Naive thymus-derived CD4-positive, alpha-beta T cell (primary cell): ENCODE results near the gene OSBPL5. TPM values are rescaled to one million over a fixed set of nuclear protein-coding genes. Genes with fewer than 3 reads are reported as not detected.
"Not testable (repeated sequence)": the region's sequence is repeated elsewhere in the genome, so short reads cannot be mapped to it uniquely, and the experiment has no call there.

Experiments used
- ATAC-seq: fragments of 150-1000 bp; cut with Tn5 transposase; 2 replicates; pipeline ENCODE4 v1.10.0; 2021; ENCODE audit warnings: mild to moderate bottlenecking, moderate library complexity
- CTCF ChIA-PET: fragments of 350-600 bp; sonication (Branson Sonifier 250); formaldehyde crosslinking; loops from one replicate; lab custom pipeline; 2021; ENCODE audit warnings: antibody characterized with exemption; lab: Charles Lee
- POLR2A ChIA-PET: fragments of 350-600 bp; sonication (Branson Sonifier 250); formaldehyde crosslinking; loops from one replicate; lab custom pipeline; 2021; ENCODE audit warnings: antibody characterized with exemption, inconsistent platforms; lab: Charles Lee
- DNase-seq, 9 donors: peaks; one replicate each; pipeline versions ENCODE4 v3.0.0 to v3.0.0-alpha.2; 2020 to 2022; ENCODE audit warnings: mixed read lengths in 1 of 9
- H3K27ac ChIP-seq: one replicate; pipeline ENCODE4 v1.7.0; 2013; ENCODE audit warnings: mild to moderate bottlenecking, low read depth, low read length, moderate library complexity
- H3K27me3 ChIP-seq, 2 donors: one replicate each; pipeline ENCODE4 v1.7.0; 2013; ENCODE audit warnings: low read length in 2 of 2, mild to moderate bottlenecking in 2 of 2, moderate library complexity in 2 of 2; ENCODE audit not compliant: control insufficient read depth in 2 of 2, insufficient read depth in 2 of 2
- H3K36me3 ChIP-seq, 3 experiments: 1 replicate in 2 of 3; 2 replicates in 1 of 3; pipeline ENCODE4 v1.7.0; 2013; ENCODE audit warnings: low read length in 3 of 3, mild to moderate bottlenecking in 3 of 3, moderate library complexity in 1 of 3; ENCODE audit not compliant: insufficient read depth in 3 of 3, control insufficient read depth in 2 of 3
- H3K4me1 ChIP-seq, 2 donors: one replicate each; pipeline ENCODE4 v1.7.0; 2013; ENCODE audit warnings: low read length in 2 of 2, mild to moderate bottlenecking in 2 of 2, moderate library complexity in 1 of 2; ENCODE audit not compliant: control insufficient read depth in 2 of 2, insufficient read depth in 2 of 2
- H3K4me3 ChIP-seq: 2 replicates; pipeline ENCODE4 v1.7.0; 2013; ENCODE audit warnings: mild to moderate bottlenecking, low read length
- H3K9me3 ChIP-seq, 3 experiments: 1 replicate in 2 of 3; 2 replicates in 1 of 3; pipeline ENCODE4 v1.7.0; 2013; ENCODE audit warnings: low read length in 3 of 3; ENCODE audit not compliant: control insufficient read depth in 2 of 3
- H3K27ac Mint-ChIP-seq, 9 donors: one replicate each; pipeline ENCODE4 v1.8.0; 2020 to 2022; ENCODE audit warnings: mixed read lengths in 9 of 9, mild to moderate bottlenecking in 8 of 9, moderate library complexity in 5 of 9, inconsistent platforms in 2 of 9
- H3K27me3 Mint-ChIP-seq, 5 donors: one replicate each; pipeline ENCODE4 v1.8.0; 2021 to 2022; ENCODE audit warnings: mixed read lengths in 5 of 5, mild to moderate bottlenecking in 1 of 5
- H3K36me3 Mint-ChIP-seq, 5 donors: one replicate each; pipeline ENCODE4 v1.8.0; 2020 to 2022; ENCODE audit warnings: mixed read lengths in 5 of 5, mild to moderate bottlenecking in 3 of 5, inconsistent platforms in 1 of 5
- H3K4me1 Mint-ChIP-seq, 7 donors: one replicate each; pipeline ENCODE4 v1.8.0; 2020 to 2022; ENCODE audit warnings: mixed read lengths in 7 of 7, mild to moderate bottlenecking in 3 of 7, inconsistent platforms in 1 of 7
- H3K4me3 Mint-ChIP-seq, 10 donors: one replicate each; pipeline ENCODE4 v1.8.0; 2020 to 2022; ENCODE audit warnings: mild to moderate bottlenecking in 10 of 10, mixed read lengths in 10 of 10, moderate library complexity in 6 of 10, inconsistent platforms in 2 of 10
- H3K9me3 Mint-ChIP-seq, 11 donors: one replicate each; pipeline ENCODE4 v1.8.0; 2020 to 2022; ENCODE audit warnings: mixed read lengths in 11 of 11, mild to moderate bottlenecking in 4 of 11, inconsistent platforms in 1 of 11, moderate library complexity in 1 of 11
- intact Hi-C, 2 donors: fragments of 100-400 bp; cut with micrococcal nuclease; formaldehyde crosslinking; loops; one replicate each; pipeline ENCODE4 v1.15.1; 2023
- polyA plus RNA-seq, 2 donors: library from polyadenylated mRNA; unstranded; fragments of 300-500 nt; fragmentation: Illumina TruSeq; gene quantifications; one replicate each; pipeline ENCODE4 v1.2.3, GENCODE V29; 2021
- total RNA-seq, 6 experiments: library from RNA in 5 of 6; stranded (reverse) in 5 of 6; gene quantifications; 1 replicate in 5 of 6; 2 replicates in 1 of 6; pipeline ENCODE4 v1.2.3 and lab custom pipeline; 2021 to 2026

The OSBPL5 gene
- total and polyA plus RNA-seq, 7 experiments from 2014 or later, result 0.51 to 76.7 (median 5.5) TPM

DNA sequence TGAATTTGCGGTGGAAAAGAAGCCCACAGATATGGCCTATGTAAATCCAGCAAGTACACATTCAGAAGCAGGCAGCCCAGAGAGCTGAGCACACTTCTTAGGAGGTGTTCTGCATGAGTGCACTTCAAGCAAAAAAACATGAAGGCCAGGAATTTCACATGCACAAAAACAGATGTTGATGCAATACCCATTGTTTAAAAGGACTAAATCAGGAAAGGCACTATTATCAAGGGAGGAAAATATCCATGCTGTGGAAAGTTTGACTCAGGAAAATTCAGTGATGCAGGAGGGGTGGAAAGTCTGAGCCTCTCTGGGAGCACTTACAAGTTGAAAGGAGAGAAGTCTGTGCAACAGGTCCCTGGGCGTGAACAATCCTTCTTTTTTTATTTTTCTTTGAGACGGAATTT, 92.1 kb downstream of the OSBPL5 start:
- peaks cover 0 to 14% (median 0%) of the 10 kb centered on the region in 5 donors for H3K27me3 Mint-ChIP-seq
- no peaks in the 10 kb centered on the region for H3K36me3 ChIP-seq
- CTCF ChIA-PET, result interaction anchor here (1.1 kb wide), 1 partner anchor 540 kb away, joined by 5 read pairs; no protein-coding TSS in a partner anchor
- no peaks in the 10 kb centered on the region for H3K9me3 ChIP-seq
- POLR2A ChIA-PET, result no interaction called here
- H3K27ac ChIP-seq, result no peak overlapping the region
- H3K36me3 Mint-ChIP-seq, result no peaks in the 10 kb centered on the region
- no peak for ATAC-seq
- no peaks in the 10 kb centered on the region for H3K4me1 Mint-ChIP-seq
- H3K4me3 ChIP-seq, result no peak overlapping the region
- no peaks in the 10 kb centered on the region for H3K27me3 ChIP-seq
- intact Hi-C loops, result no loop called here
- no peaks in the 10 kb centered on the region for H3K4me1 ChIP-seq
- H3K9me3 Mint-ChIP-seq, result no peaks in the 10 kb centered on the region
- no peak overlapping the region for H3K4me3 Mint-ChIP-seq
- H3K27ac Mint-ChIP-seq, result no peak overlapping the region
- DNase-seq, result no peak

DNA sequence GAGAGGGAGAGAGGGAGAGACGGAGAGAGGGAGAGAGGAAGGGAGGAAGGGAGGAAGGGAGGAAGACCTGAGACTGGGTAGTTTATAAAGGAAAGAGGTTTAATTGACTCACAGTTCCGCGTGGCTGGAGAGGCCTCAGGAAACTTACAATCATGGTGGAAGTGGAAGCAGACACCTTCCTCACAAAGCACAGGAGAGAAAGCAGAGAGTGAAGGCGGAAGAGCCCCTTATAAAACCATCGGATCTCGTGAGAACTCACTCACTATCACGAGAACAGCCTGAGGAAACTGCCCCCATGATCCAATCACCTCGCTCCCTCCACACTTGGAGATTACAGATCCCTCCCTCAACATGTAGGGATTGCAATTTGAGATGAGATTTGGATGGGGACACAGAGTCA, 95.7 kb downstream of the OSBPL5 start:
- no peak overlapping the region for H3K27ac Mint-ChIP-seq
- ATAC-seq (no peak), DNase-seq (no peak)
- Histone ChIP-seq H3K9me3 (no peaks in the 10 kb centered on the region), H3K4me3 (no peak overlapping the region), H3K4me1 (no peaks in the 10 kb centered on the region), H3K27me3 (no peaks in the 10 kb centered on the region), H3K27ac (no peak overlapping the region), H3K36me3 (no peaks in the 10 kb centered on the region)
- no peak overlapping the region for H3K4me3 Mint-ChIP-seq
- intact Hi-C loops, result no loop called here
- ChIA-PET CTCF (no interaction called here), POLR2A (no interaction called here)
- peaks cover 0 to 2% (median 0%) of the 10 kb centered on the region in 11 donors for H3K9me3 Mint-ChIP-seq
- H3K27me3 Mint-ChIP-seq, result peaks cover 0 to 22% (median 0%) of the 10 kb centered on the region in 5 donors
- H3K36me3 Mint-ChIP-seq, result no peaks in the 10 kb centered on the region
- H3K4me1 Mint-ChIP-seq, result no peaks in the 10 kb centered on the region

DNA sequence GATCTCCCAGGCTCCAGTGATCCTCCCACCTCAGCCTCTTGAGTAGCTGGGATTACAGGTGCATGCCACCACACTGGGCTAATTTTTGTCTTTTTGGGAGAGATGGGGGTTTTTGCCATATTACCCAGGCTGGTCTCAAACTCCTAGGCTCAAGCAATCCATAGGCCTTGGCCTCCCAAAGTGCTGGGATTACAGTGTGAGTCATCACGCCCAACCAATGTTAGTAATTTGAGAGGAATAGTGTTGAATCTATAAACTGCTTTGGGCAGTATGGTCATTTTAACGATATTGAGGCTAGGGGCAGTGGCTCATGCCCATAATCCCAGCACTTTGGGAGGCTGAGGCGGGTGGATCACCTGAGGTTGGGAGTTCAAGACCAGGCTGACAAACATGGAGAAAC, 98.8 kb downstream of the OSBPL5 start:
- H3K27ac ChIP-seq, intact Hi-C loops, H3K27me3 ChIP-seq, H3K4me3 ChIP-seq, DNase-seq, H3K9me3 Mint-ChIP-seq, H3K36me3 ChIP-seq, H3K4me3 Mint-ChIP-seq, H3K27ac Mint-ChIP-seq, H3K9me3 ChIP-seq, POLR2A ChIA-PET, ATAC-seq, H3K36me3 Mint-ChIP-seq, H3K4me1 ChIP-seq, CTCF ChIA-PET, H3K4me1 Mint-ChIP-seq: not testable (repeated sequence)
- peaks cover 0 to 31% (median 0%) of the 10 kb centered on the region in 5 donors for H3K27me3 Mint-ChIP-seq

DNA sequence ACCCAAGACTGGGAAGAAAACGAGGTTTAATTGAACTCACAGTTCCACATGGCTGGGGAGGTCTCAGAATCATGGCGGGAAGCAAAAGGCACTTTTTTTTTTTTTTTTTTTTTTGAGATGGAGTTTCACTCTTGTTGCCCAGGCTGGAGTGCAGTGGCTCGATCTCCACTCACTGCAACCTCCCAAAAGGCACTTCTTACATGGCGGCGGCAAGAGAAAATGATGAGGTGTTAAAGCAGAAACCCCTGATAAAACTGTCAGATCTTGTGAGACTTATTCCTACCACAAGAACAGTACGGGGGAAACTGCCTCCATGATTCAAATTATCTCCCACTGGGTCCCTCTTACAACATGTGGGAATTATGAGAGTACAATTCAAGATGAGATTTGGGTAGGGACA, 100.4 kb downstream of the OSBPL5 start:
- H3K36me3 Mint-ChIP-seq, H3K4me1 ChIP-seq, DNase-seq, H3K4me3 Mint-ChIP-seq, POLR2A ChIA-PET, H3K9me3 Mint-ChIP-seq, H3K27ac Mint-ChIP-seq, H3K36me3 ChIP-seq, H3K9me3 ChIP-seq, H3K27ac ChIP-seq, H3K4me1 Mint-ChIP-seq, H3K4me3 ChIP-seq, H3K27me3 ChIP-seq, ATAC-seq, intact Hi-C loops, CTCF ChIA-PET: not testable (repeated sequence)
- H3K27me3 Mint-ChIP-seq, result peaks cover 0 to 28% (median 0%) of the 10 kb centered on the region in 5 donors

DNA sequence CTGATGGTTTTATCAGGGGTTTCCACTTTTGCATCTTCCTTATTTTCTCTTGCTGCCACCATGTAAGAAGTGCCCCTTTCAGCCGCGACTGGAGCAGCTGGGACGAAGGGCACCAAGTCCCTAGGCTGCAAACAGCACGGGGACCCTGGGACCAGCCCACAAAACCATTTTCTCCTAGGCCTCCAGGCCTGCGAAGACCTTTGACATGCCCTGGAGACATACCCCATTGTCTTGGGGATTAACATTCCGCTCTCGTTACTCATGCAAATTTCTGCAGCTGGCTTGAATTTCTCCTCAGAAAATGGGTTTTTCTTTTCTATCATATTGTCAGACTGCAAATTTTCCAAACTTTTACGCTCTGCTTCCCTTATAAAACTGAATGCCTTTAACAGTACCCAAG, 101.2 kb downstream of the OSBPL5 start:
- H3K4me1 ChIP-seq, H3K27ac ChIP-seq, H3K4me3 Mint-ChIP-seq, H3K27ac Mint-ChIP-seq, CTCF ChIA-PET, H3K4me1 Mint-ChIP-seq, H3K9me3 ChIP-seq, H3K27me3 ChIP-seq, POLR2A ChIA-PET, H3K36me3 ChIP-seq, intact Hi-C loops, H3K36me3 Mint-ChIP-seq, H3K4me3 ChIP-seq, H3K9me3 Mint-ChIP-seq, ATAC-seq, DNase-seq: not testable (repeated sequence)
- peaks cover 0 to 23% (median 0%) of the 10 kb centered on the region in 5 donors for H3K27me3 Mint-ChIP-seq

DNA sequence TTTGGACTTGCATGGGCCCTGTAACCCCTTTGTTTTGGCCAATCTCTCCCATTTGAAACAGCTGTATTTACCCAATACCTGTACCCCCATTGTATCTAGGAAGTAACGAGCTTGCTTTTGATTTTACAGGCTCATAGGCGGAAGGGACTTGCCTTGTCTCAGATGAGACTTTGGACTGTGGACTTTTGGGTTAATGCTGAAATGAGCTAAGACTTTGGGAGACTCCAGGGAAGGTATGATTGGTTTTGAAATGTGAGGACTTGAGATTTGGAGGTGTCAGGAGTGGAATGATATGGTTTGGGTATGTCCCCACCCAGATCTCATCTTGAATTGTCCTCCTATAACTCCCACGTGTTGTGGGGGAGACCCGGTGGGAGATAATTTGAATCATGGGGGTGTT, 101.7 kb downstream of the OSBPL5 start:
- CTCF ChIA-PET, H3K4me3 ChIP-seq, H3K9me3 ChIP-seq, DNase-seq, H3K27me3 ChIP-seq, H3K27ac Mint-ChIP-seq, H3K36me3 ChIP-seq, H3K9me3 Mint-ChIP-seq, H3K4me1 ChIP-seq, H3K36me3 Mint-ChIP-seq, ATAC-seq, intact Hi-C loops, POLR2A ChIA-PET, H3K27ac ChIP-seq, H3K4me1 Mint-ChIP-seq, H3K4me3 Mint-ChIP-seq: not testable (repeated sequence)
- peaks cover 0 to 21% (median 0%) of the 10 kb centered on the region in 5 donors for H3K27me3 Mint-ChIP-seq

DNA sequence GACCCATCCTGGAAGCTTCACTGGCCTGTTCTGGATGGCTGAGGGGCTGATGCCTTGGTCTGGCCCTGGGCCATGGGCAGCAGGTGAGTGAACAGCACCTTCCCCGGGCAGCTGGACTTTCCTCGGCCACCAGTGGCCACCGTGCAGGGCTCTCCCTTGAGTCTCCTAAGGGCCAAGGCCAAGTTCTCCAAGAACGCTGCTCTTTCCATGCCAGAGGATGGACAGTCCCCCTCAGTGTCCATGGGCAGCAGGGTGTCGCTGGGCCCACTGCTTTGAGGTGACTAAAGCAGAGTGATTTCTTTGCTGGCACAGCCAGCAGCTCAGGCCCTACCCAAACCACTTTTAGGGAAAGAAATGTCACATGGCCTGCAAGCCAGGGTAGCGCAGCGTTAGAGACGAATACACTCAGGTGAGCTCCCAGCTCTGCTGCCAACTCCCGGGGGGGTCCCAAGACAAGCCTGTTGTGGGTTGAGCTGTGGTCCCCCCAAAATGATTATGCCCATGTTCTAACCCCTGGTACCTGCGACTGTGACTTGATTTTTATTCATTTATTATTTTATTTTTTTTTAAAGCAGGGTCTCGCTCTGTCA, 104.6 kb downstream of the OSBPL5 start:
- DNase-seq, result no peak
- Histone ChIP-seq H3K4me3 (no peak overlapping the region), H3K9me3 (no peaks in the 10 kb centered on the region), H3K27me3 (no peaks in the 10 kb centered on the region), H3K27ac (no peak overlapping the region), H3K36me3 (peaks cover 0 to 5% (median 0%) of the 10 kb centered on the region in 3 experiments), H3K4me1 (peaks cover 11 to 12% of the 10 kb centered on the region in 2 donors)
- ChIA-PET CTCF (no interaction called here), POLR2A (no interaction called here)
- Mint-ChIP-seq H3K9me3 (peaks cover 0 to 2% (median 0%) of the 10 kb centered on the region in 11 donors), H3K4me3 (no peak overlapping the region), H3K27ac (no peak overlapping the region), H3K4me1 (peaks cover 12 to 17% (median 15%) of the 10 kb centered on the region in 7 donors), H3K36me3 (no peaks in the 10 kb centered on the region), H3K27me3 (peaks cover 0 to 15% (median 0%) of the 10 kb centered on the region in 5 donors)
- no peak for ATAC-seq
- intact Hi-C loops, result no loop called here
